ENCODE results near the gene UBL3.

DNA sequence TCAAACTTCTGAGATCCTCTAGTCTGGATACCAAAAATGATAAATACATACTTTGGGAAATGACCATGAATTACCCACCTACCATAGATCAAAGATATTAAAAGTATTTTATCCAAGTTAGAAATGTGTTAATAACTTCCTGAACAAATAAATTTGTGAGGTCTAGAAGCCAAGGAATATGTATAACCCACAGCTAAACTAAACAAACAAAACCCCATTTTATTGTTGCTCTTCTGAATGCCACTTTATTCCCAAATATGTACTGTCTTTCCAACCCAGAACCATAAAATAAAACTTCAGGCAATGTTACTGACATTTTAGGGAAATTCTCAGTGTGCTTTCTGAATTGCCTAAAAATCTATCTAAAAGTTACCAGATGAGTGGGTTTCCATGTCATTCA lies 35.1 kb downstream of the UBL3 start:
- TF ChIP-seq, protein P1, sequence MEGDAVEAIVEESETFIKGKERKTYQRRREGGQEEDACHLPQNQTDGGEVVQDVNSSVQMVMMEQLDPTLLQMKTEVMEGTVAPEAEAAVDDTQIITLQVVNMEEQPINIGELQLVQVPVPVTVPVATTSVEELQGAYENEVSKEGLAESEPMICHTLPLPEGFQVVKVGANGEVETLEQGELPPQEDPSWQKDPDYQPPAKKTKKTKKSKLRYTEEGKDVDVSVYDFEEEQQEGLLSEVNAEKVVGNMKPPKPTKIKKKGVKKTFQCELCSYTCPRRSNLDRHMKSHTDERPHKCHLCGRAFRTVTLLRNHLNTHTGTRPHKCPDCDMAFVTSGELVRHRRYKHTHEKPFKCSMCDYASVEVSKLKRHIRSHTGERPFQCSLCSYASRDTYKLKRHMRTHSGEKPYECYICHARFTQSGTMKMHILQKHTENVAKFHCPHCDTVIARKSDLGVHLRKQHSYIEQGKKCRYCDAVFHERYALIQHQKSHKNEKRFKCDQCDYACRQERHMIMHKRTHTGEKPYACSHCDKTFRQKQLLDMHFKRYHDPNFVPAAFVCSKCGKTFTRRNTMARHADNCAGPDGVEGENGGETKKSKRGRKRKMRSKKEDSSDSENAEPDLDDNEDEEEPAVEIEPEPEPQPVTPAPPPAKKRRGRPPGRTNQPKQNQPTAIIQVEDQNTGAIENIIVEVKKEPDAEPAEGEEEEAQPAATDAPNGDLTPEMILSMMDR (tag by site-specific recombination; IDR thresholded peaks at IDR 0.05) = no peak
- no peak for TF ChIP-seq ZNF747 (tag by site-specific recombination; IDR thresholded peaks at IDR 0.05)
- TF ChIP-seq, protein P2, sequence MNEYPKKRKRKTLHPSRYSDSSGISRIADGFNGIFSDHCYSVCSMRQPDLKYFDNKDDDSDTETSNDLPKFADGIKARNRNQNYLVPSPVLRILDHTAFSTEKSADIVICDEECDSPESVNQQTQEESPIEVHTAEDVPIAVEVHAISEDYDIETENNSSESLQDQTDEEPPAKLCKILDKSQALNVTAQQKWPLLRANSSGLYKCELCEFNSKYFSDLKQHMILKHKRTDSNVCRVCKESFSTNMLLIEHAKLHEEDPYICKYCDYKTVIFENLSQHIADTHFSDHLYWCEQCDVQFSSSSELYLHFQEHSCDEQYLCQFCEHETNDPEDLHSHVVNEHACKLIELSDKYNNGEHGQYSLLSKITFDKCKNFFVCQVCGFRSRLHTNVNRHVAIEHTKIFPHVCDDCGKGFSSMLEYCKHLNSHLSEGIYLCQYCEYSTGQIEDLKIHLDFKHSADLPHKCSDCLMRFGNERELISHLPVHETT (tag by site-specific recombination; IDR thresholded peaks at IDR 0.05) = no peak
- TF ChIP-seq ZNF585B (tag by site-specific recombination; IDR thresholded peaks at IDR 0.05) = no peak
- no peak for TF ChIP-seq TCF7L2 (IDR thresholded peaks at IDR 0.05; ENCODE audit: borderline replicate concordance, low read depth, low read length)
- no peak for TF ChIP-seq ZBTB21 (tag by site-specific recombination; IDR thresholded peaks at IDR 0.05)
- TF ChIP-seq HOXC10 (CRISPR knock-in tag; IDR thresholded peaks at IDR 0.05) = no peak
